Measurements from ENCODE around the gene SLC45A1.

SLC45A1 gene

DNA sequence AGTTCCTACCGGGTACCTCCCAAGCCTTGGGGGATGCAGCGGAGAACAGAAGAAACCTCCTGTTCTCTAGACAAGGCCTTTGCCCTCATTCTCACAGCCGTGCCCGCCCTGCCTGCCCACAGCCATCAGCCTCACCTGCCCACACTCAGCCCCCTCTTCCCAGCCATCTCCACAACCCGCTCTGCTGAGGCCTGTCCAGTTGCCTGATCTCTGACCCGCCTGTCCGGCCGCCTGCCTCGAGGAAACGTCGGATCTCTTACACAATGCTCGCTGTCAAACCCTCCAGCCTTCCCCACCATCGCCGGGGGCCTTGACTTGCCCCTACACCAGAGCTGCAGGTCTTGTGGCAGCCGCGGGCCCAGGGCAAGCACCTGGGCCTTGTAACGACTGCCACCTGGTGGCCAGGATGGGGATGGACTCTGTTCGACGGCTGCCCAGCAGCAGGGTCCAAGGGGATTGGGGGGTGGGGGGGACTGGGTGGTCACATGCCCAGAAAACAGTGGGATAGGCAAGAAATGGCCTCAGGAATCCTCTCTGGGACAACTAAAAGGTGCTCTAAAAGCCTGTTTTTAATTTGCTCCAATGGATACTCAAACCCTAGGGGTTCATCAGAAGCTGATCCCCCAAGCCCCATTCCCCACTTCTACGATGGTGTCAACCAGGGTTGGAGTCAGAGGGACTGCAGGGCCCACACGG, 31.0 kb downstream of the SLC45A1 start:
- Histone ChIP-seq H3K36me3 (ENCODE audit: control insufficient read depth in 1 of 2, insufficient read depth in 2 of 2, low read depth in 1 of 2, low read length in 2 of 2) (peaks cover 20 to 37% of the 10 kb centered on the region in 2 experiments), H3K9me3 (ENCODE audit: control insufficient read depth, low read length) (no peaks in the 10 kb centered on the region), H2BK120ac (ENCODE audit: low read depth, low read length) (no peak overlapping the region), H2BK15ac (ENCODE audit: low read depth, poor library complexity, severe bottlenecking) (no peak overlapping the region), H3K14ac (ENCODE audit: low read length in 2 of 2) (no peak overlapping the region), H3K9ac (ENCODE audit: low read length) (no peak overlapping the region), H2BK12ac (ENCODE audit: low read length in 2 of 2) (no peak overlapping the region), H4K8ac (ENCODE audit: low read length) (peak overlapping the region; percentile 4), H2AK5ac (ENCODE audit: low read length, severe bottlenecking) (no peak overlapping the region), H3K23ac (ENCODE audit: low read length in 2 of 2) (no peak overlapping the region), H3K27me3 (ENCODE audit: control insufficient read depth in 1 of 2, insufficient read depth in 1 of 2, low read length in 2 of 2) (peaks cover 0 to 11% of the 10 kb centered on the region in 2 experiments), H2BK5ac (ENCODE audit: low read depth, low read length, poor library complexity, severe bottlenecking) (no peak overlapping the region), H3K4ac (ENCODE audit: low read depth in 1 of 2, low read length in 2 of 2) (no peak overlapping the region), H3K4me2 (ENCODE audit: low read length, poor library complexity, severe bottlenecking) (no peak overlapping the region), H3K18ac (ENCODE audit: low read depth in 1 of 2, low read length in 2 of 2) (peak overlapping the region in 1 of 2 experiments; percentile 7), H3K79me1 (replicated peaks; ENCODE audit: low read length, poor library complexity, severe bottlenecking) (no peaks in the 10 kb centered on the region), H2AFZ (ENCODE audit: low read depth, low read length) (no peak overlapping the region), H3K27ac (ENCODE audit: low read length, poor library complexity, severe bottlenecking) (no peak overlapping the region), H3K4me1 (ENCODE audit: control insufficient read depth, insufficient read depth, low read depth, low read length) (peaks cover 13% of the 10 kb centered on the region), H4K91ac (ENCODE audit: low read length) (no peak overlapping the region), H3K4me3 (ENCODE audit: insufficient read depth in 1 of 2, low read depth in 1 of 2, low read length in 2 of 2) (no peak overlapping the region)
- 33% methylated on average over 21 of the region's 21 CpGs for WGBS
- DNase-seq: peak; percentile 63

DNA sequence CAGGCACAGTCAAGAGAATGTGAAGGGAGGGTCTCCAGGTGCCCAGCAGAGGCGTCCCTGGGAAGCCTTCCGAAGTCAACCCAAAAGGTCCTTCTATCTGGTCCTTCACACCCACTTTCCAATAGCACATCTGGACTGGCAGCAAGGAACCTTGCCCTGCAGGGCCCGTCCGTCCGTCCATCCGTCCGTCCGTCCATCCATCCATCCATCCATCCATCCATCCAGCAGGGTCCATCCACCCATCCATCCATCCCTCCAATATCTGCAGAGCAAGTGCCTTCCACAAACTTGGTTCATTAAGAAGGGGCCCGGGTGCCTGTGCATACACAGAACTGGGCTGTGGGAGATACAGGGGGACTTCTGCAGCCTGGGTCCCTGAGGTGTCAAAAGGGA, 31.6 kb downstream of the SLC45A1 start:
- H2AFZ ChIP-seq (ENCODE audit: low read depth, low read length): no peak overlapping the region
- no peak overlapping the region for H2AK5ac ChIP-seq (ENCODE audit: low read length, severe bottlenecking)
- no peak overlapping the region for H3K23ac ChIP-seq (ENCODE audit: low read length in 2 of 2)
- H3K36me3 ChIP-seq (ENCODE audit: control insufficient read depth in 1 of 2, insufficient read depth in 2 of 2, low read depth in 1 of 2, low read length in 2 of 2): peaks cover 26 to 40% of the 10 kb centered on the region in 2 experiments
- H3K4me2 ChIP-seq (ENCODE audit: low read length, poor library complexity, severe bottlenecking): no peak overlapping the region
- no peak overlapping the region for H4K91ac ChIP-seq (ENCODE audit: low read length)
- DNase-seq: no peak
- no peak overlapping the region for H2BK120ac ChIP-seq (ENCODE audit: low read depth, low read length)
- H3K4me1 ChIP-seq (ENCODE audit: control insufficient read depth, insufficient read depth, low read depth, low read length): peaks cover 10% of the 10 kb centered on the region
- peaks cover 0 to 11% of the 10 kb centered on the region in 2 experiments for H3K27me3 ChIP-seq (ENCODE audit: control insufficient read depth in 1 of 2, insufficient read depth in 1 of 2, low read length in 2 of 2)
- no peak overlapping the region for H2BK5ac ChIP-seq (ENCODE audit: low read depth, low read length, poor library complexity, severe bottlenecking)
- no peak overlapping the region for H4K8ac ChIP-seq (ENCODE audit: low read length)
- WGBS: 93% methylated on average over 9 of the region's 9 CpGs
- no peak overlapping the region for H2BK12ac ChIP-seq (ENCODE audit: low read length in 2 of 2)
- H3K27ac ChIP-seq (ENCODE audit: low read length, poor library complexity, severe bottlenecking): no peak overlapping the region
- H3K4ac ChIP-seq (ENCODE audit: low read depth in 1 of 2, low read length in 2 of 2): no peak overlapping the region
- H3K9ac ChIP-seq (ENCODE audit: low read length): peak overlapping the region; percentile 51
- H3K9me3 ChIP-seq (ENCODE audit: control insufficient read depth, low read length): no peaks in the 10 kb centered on the region
- H3K14ac ChIP-seq (ENCODE audit: low read length in 2 of 2): no peak overlapping the region
- no peaks in the 10 kb centered on the region for H3K79me1 ChIP-seq (replicated peaks; ENCODE audit: low read length, poor library complexity, severe bottlenecking)
- H3K4me3 ChIP-seq (ENCODE audit: insufficient read depth in 1 of 2, low read depth in 1 of 2, low read length in 2 of 2): no peak overlapping the region
- H3K18ac ChIP-seq (ENCODE audit: low read depth in 1 of 2, low read length in 2 of 2): no peak overlapping the region
- H2BK15ac ChIP-seq (ENCODE audit: low read depth, poor library complexity, severe bottlenecking): no peak overlapping the region

DNA sequence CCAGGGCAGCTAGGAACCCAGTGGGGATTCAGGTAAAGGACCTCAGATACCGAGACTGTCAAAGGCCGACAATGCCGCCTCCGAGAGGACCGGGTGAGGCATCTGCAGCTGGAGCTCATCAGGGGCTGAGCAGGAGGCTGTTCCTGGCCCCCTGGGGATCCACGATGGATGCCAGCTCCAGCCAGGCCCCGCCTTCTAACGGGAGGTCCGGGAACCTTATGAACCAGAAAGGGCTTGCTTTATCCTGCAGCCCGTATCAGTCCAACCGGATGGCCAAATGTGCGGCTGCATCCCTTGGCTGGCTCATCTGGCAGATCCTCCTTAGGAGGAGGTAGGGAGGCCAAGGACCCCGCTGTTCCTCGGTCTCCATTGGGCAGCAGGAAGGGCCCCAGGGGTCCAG, 32.0 kb downstream of the SLC45A1 start:
- Histone ChIP-seq H2BK15ac (ENCODE audit: low read depth, poor library complexity, severe bottlenecking) (peak overlapping the region; percentile 21), H3K18ac (ENCODE audit: low read depth in 1 of 2, low read length in 2 of 2) (no peak overlapping the region), H2AFZ (ENCODE audit: low read depth, low read length) (no peak overlapping the region), H3K14ac (ENCODE audit: low read length in 2 of 2) (no peak overlapping the region), H3K79me1 (replicated peaks; ENCODE audit: low read length, poor library complexity, severe bottlenecking) (no peaks in the 10 kb centered on the region), H3K23ac (ENCODE audit: low read length in 2 of 2) (no peak overlapping the region), H2BK12ac (ENCODE audit: low read length in 2 of 2) (no peak overlapping the region), H3K9ac (ENCODE audit: low read length) (peak overlapping the region; percentile 51), H2BK5ac (ENCODE audit: low read depth, low read length, poor library complexity, severe bottlenecking) (no peak overlapping the region), H3K4me1 (ENCODE audit: control insufficient read depth, insufficient read depth, low read depth, low read length) (peaks cover 10% of the 10 kb centered on the region), H4K8ac (ENCODE audit: low read length) (peak overlapping the region; percentile 20), H2AK5ac (ENCODE audit: low read length, severe bottlenecking) (no peak overlapping the region), H3K4ac (ENCODE audit: low read depth in 1 of 2, low read length in 2 of 2) (no peak overlapping the region), H3K27ac (ENCODE audit: low read length, poor library complexity, severe bottlenecking) (no peak overlapping the region), H3K4me3 (ENCODE audit: insufficient read depth in 1 of 2, low read depth in 1 of 2, low read length in 2 of 2) (no peak overlapping the region), H3K4me2 (ENCODE audit: low read length, poor library complexity, severe bottlenecking) (no peak overlapping the region), H3K27me3 (ENCODE audit: control insufficient read depth in 1 of 2, insufficient read depth in 1 of 2, low read length in 2 of 2) (peaks cover 0 to 11% of the 10 kb centered on the region in 2 experiments), H2BK120ac (ENCODE audit: low read depth, low read length) (no peak overlapping the region), H3K9me3 (ENCODE audit: control insufficient read depth, low read length) (no peaks in the 10 kb centered on the region), H3K36me3 (ENCODE audit: control insufficient read depth in 1 of 2, insufficient read depth in 2 of 2, low read depth in 1 of 2, low read length in 2 of 2) (peaks cover 31 to 43% of the 10 kb centered on the region in 2 experiments), H4K91ac (ENCODE audit: low read length) (no peak overlapping the region)
- DNase-seq: no peak
- WGBS: 86% methylated on average over 14 of the region's 14 CpGs

DNA sequence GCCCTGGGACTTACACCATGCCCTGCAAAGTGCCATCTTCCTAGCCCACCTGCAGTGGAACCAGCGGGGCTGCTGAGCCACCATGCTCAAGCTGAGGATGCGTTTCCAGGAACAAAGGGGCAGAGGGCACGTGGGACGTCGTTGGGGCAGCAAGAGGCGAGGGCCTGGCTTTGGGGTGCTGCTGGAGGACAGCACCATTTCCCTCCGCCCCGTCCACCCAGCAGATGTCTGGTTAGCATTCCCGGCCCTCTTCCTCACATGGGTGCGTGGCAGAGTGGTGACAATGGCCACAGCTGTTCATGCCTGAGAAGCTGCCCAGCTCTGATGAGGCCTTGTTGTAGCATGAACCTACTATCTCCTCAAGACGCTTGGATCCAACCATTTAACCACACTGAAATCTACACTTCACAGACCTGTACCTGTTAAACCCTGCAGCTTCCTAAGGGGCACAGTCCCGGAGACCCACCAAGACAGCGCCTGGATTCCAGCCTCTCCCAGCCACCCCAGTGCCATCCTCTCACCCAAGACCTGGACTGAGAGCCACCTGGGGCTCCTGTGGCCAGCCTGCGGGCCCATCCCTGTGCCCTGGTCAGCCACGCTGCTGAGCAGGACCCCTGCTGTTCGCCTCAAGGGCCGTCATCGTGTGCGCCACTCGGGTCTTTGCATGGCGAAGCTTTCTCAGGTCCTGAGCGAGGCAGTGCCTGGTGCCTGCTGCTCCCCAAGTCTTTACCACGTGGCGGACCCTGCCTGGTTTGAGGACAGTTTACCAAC, 33.2 kb downstream of the SLC45A1 start:
- H3K4me1 ChIP-seq (ENCODE audit: control insufficient read depth, insufficient read depth, low read depth, low read length): peaks cover 15% of the 10 kb centered on the region
- H3K27me3 ChIP-seq (ENCODE audit: control insufficient read depth in 1 of 2, insufficient read depth in 1 of 2, low read length in 2 of 2): peaks cover 0 to 5% of the 10 kb centered on the region in 2 experiments
- DNase-seq: no peak
- H2BK15ac ChIP-seq (ENCODE audit: low read depth, poor library complexity, severe bottlenecking): no peak overlapping the region
- H4K8ac ChIP-seq (ENCODE audit: low read length): peak overlapping the region; percentile 31
- H3K9me3 ChIP-seq (ENCODE audit: control insufficient read depth, low read length): no peaks in the 10 kb centered on the region
- H3K18ac ChIP-seq (ENCODE audit: low read depth in 1 of 2, low read length in 2 of 2): peak overlapping the region in 1 of 2 experiments; percentile 65
- no peak overlapping the region for H3K9ac ChIP-seq (ENCODE audit: low read length)
- WGBS: 94% methylated on average over 24 of the region's 24 CpGs
- H3K14ac ChIP-seq (ENCODE audit: low read length in 2 of 2): no peak overlapping the region
- no peak overlapping the region for H3K27ac ChIP-seq (ENCODE audit: low read length, poor library complexity, severe bottlenecking)
- H3K4me2 ChIP-seq (ENCODE audit: low read length, poor library complexity, severe bottlenecking): no peak overlapping the region
- H3K4me3 ChIP-seq (ENCODE audit: insufficient read depth in 1 of 2, low read depth in 1 of 2, low read length in 2 of 2): no peak overlapping the region
- H2BK120ac ChIP-seq (ENCODE audit: low read depth, low read length): no peak overlapping the region
- H2BK12ac ChIP-seq (ENCODE audit: low read length in 2 of 2): no peak overlapping the region
- H3K36me3 ChIP-seq (ENCODE audit: control insufficient read depth in 1 of 2, insufficient read depth in 2 of 2, low read depth in 1 of 2, low read length in 2 of 2): peaks cover 42 to 54% of the 10 kb centered on the region in 2 experiments
- no peak overlapping the region for H2BK5ac ChIP-seq (ENCODE audit: low read depth, low read length, poor library complexity, severe bottlenecking)
- no peak overlapping the region for H3K23ac ChIP-seq (ENCODE audit: low read length in 2 of 2)
- H4K91ac ChIP-seq (ENCODE audit: low read length): no peak overlapping the region
- H2AK5ac ChIP-seq (ENCODE audit: low read length, severe bottlenecking): no peak overlapping the region
- H3K4ac ChIP-seq (ENCODE audit: low read depth in 1 of 2, low read length in 2 of 2): no peak overlapping the region
- no peak overlapping the region for H2AFZ ChIP-seq (ENCODE audit: low read depth, low read length)
- H3K79me1 ChIP-seq (replicated peaks; ENCODE audit: low read length, poor library complexity, severe bottlenecking): peaks cover 10% of the 10 kb centered on the region

Data from mesenchymal stem cell (in vitro differentiated cells and primary cell).